NCI-H1417 (cell line): ENCODE results near the gene DZIP1L.
"Not testable (repeated sequence)": the region's sequence is repeated elsewhere in the genome, so short reads cannot be mapped to it uniquely, and the experiment has no call there.

ENCODE experiments used
- DNase-seq, 3 experiments: peaks; one replicate each; lab custom pipeline; 2025; lab: John Stamatoyannopoulos, UW

The DZIP1L gene

GRCh38 chr3:138114431-138114918, 933 bp downstream of the DZIP1L start:
- no peak for DNase-seq

DNA sequence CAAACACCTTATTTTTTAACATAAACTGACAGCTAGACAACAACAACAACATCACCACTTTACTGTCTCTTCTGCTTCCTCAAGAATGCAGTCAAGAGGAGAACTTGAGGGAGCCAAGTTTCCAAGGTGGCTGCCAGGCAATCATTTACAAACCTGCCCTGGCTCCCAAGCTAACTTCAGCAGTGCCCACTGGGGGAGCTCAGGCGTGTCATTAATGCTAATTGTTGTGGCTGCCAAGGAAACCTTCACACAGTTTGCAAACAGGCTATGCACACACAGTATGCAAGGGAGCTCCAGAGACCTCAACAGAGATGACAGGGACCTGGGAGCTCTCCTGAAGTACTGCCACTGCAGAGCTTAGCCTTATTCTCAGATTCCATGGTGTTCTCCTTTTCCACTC, 2.1 kb downstream of the DZIP1L start:
- peak in 2 of 3 experiments; percentile 65 to 80 for DNase-seq

GRCh38 chr3:138112362-138112761, 3.0 kb downstream of the DZIP1L start:
- no peak for DNase-seq

DNA sequence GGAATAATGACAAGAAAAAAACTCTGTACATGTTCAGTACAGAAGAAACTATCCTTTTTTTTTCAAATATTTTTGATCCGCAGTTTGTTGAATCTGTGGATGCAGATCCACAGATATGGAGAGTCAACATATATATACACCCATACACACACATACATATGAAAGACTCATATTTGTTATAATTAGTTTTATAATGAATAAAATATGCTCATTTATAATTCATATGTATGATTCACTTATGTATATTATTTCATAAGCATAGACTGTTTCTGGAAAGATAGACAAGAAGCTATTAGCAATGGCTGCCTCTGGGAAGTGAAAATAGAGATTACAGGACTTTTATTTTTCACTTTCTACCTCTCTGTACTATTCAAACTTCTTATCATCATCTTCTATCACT, 9.8 kb downstream of the DZIP1L start:
- no peak for DNase-seq

- no peak for DNase-seq
Measured at GRCh38 chr3:138103466-138103865, 11.9 kb downstream of the DZIP1L start.

- DNase-seq: not testable (repeated sequence)
Measured at GRCh38 chr3:138101351-138101940, 14.0 kb downstream of the DZIP1L start.

- no peak for DNase-seq
Measured at GRCh38 chr3:138099417-138099816, 16.0 kb downstream of the DZIP1L start.

DNA sequence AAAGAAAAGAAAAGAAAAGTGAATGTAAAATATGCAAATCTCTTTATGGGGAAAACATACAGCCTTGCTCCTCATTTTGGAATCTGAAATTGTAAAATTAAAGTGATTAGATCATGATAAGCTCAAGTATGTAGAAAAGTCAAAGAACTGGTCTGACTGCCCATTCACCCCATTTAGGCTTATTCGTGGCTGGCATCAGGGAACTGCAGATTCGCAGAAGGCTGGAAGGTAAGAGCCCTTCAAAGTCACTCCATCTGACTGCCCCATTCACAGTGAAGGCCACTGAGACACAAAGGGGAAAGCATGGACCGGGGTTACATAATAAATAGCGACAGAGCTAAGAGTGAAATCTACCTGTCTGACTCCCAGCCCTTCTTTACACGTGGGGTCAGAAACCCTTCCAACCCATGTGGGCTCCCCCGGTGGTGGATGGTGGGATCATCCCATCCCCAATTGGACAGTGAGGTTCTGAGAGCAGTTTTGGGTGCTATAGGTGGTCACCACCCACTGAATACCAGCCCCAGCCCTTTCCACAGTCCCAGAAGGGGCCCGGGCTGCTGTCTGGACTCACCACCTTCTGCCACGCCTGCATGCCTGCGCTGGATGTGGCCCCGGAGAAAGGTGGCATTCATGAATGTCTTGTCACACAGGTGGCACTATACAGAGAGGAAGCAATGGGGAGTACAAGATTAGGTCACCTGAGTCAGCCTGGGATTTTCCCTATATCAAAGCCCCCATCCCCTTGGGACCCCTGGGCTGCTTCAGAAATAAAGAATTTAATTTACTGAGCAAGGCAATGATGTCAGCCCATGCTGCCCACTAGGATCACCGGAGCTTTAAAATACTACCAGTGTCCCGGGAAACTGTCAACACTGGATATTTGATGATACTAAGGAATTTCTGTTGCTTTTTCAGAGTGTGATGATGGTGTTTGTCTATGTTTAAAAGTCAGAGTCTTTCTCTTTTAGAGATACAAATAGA, 17.9 kb downstream of the DZIP1L start:
- no peak for DNase-seq

GRCh38 chr3:138093721-138094120, 21.7 kb downstream of the DZIP1L start:
- no peak for DNase-seq

GRCh38 chr3:138092023-138092422, 23.4 kb downstream of the DZIP1L start:
- DNase-seq: no peak

DNA sequence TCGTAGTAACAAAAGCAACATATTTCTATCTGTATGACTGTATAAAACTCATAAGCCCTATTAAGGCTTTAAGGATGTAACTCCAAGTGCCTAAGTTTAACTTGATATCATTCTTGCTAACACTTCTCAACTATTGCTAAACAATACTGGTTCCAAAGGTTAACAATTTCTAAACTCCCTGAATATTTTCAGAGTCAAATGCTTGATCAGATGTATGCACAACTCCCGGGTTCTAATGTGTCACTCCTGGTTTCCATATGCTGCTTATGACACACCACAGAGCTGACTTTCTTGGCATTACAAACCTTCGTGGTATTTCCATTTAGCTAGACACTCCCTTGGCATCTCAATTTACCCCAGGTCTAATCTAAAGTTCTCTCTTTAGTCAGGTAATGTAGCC, 26.3 kb downstream of the DZIP1L start:
- no peak for DNase-seq

- not testable (repeated sequence) for DNase-seq
Measured at GRCh38 chr3:138085745-138086144, 29.7 kb downstream of the DZIP1L start.

- no peak for DNase-seq
Measured at GRCh38 chr3:138084196-138084595, 31.2 kb downstream of the DZIP1L start.

GRCh38 chr3:138082992-138083386, 32.4 kb downstream of the DZIP1L start:
- DNase-seq: no peak

- DNase-seq: peak in 2 of 3 experiments; percentile 19 to 31
Measured at GRCh38 chr3:138082085-138082991, 33.1 kb downstream of the DZIP1L start.

- no peak for DNase-seq
Measured at GRCh38 chr3:138081371-138082084, 33.9 kb downstream of the DZIP1L start.

- DNase-seq: no peak
Measured at GRCh38 chr3:138079901-138080300, 35.5 kb downstream of the DZIP1L start.

DNA sequence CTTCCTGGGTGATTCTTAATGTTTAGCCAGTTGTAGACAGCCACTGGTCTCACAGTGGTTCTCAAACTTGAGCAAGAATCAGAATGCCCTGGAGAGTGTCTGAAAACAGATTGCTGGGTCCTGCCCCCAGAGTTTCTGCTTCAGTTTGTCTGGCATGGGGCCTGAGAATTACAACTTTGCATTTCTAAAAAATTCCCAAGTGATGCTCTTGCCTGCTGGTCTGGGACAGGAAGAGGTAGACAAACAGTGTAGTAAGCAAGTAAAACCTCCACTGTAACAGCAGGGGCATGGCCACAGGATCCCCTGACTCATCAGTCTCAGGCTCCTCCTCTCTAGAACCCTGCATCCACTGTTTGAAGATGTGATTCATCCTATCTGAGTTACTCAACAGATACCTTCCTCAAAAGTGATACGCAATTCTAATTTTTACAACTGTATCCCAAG, 36.5 kb downstream of the DZIP1L start:
- DNase-seq: no peak

- no peak for DNase-seq
Measured at GRCh38 chr3:138078096-138078495, 37.3 kb downstream of the DZIP1L start.

GRCh38 chr3:138072796-138073195, 42.6 kb downstream of the DZIP1L start:
- DNase-seq: no peak

DNA sequence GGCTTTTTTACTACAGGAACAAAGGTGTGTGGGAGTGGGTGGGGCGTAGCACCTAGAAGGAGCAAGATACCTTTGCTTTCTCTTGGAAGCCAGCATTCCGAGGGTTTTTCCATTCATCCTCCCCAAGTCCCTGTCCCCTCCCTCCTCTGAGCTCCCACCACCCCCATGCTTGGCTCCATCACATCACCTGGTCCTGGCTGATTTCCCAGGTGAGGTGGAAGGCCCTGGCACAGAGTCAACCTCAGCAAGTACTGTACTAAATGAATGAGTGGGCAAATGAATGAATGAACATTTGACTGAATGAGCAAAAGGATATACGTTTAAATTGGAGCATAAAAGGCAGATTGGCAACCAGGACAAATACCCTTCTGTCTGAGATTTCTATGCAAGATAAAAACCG, 45.4 kb downstream of the DZIP1L start:
- no peak for DNase-seq
